Measurements from ENCODE around the gene LHX1. TPM values are rescaled to one million over a fixed set of nuclear protein-coding genes. Genes with fewer than 3 reads are reported as not detected.

LHX1 gene
- total and polyA plus RNA-seq, 4 donors: not detected

DNA sequence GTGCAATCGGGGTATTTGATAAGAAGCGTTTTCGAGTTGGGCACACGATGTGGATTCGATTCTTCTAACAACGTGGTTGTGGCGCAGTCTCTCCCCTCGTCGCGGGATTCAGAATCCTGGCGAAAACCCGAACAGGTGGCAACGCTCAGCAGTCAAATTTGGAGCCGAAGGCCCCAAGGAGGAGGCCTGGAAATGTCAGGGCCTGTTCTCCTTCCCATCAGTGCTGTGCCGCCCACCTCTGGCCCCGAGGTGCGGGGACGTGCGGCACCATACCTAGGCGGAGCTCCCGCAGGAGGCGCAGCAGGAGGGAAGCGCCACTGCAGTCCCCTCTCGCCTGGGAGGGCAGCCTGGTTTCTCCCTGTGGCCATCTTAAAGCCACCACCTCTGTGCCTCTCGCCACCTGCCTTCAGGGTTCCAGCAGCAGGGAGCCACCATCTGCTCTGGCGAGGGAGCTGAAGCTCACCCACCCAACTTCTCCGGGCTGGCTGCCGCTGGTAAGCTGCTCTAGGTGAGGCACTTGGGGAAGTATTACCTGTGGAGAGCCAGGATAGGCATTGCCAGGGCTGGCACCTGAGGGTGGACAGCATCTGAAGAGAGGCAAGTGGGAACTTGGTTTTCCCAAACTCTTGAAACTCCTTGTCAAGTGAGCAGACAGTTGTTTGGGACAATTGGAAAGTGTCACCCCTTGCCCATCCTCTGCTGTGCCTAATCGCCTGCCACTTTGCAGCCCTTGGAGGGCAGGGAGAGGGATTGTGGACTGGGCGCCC, 8.9 kb downstream of the LHX1 start:
- no peak overlapping the region for H3K4me3 ChIP-seq (ENCODE audit: low read depth in 1 of 3, low read length in 3 of 3)
- peaks cover 0 to 2% (median 0%) of the 10 kb centered on the region in 4 donors for H3K36me3 ChIP-seq (ENCODE audit: control insufficient read depth in 4 of 4, insufficient read depth in 3 of 4, low read depth in 1 of 4, low read length in 3 of 4)
- H3K4me1 ChIP-seq (ENCODE audit: control insufficient read depth in 4 of 4, insufficient read depth in 4 of 4, low read length in 3 of 4): peaks cover 7 to 24% (median 12%) of the 10 kb centered on the region in 4 donors
- TF ChIP-seq FOXA2 (IDR thresholded peaks at IDR 0.05) (no peak), HNF4G (IDR thresholded peaks at IDR 0.05) (no peak), FOXA1 (IDR thresholded peaks at IDR 0.05) (no peak), NR2F2 (IDR thresholded peaks at IDR 0.05) (no peak), MAX (IDR thresholded peaks at IDR 0.05) (no peak), HNF4A (conservative IDR thresholded peaks at IDR 0.05) (no peak)
- H3K9ac ChIP-seq (ENCODE audit: low read depth in 1 of 2, low read length in 2 of 2): no peak overlapping the region
- H3K27me3 ChIP-seq (ENCODE audit: control insufficient read depth in 4 of 4, insufficient read depth in 4 of 4, low read length in 3 of 4): peaks cover 0 to 30% (median 19%) of the 10 kb centered on the region in 4 donors
- WGBS: 15% methylated on average over 30 of the region's 30 CpGs
- no peak for DNase-seq (ENCODE audit: low spot score)
- H3K9me3 ChIP-seq (ENCODE audit: control insufficient read depth in 4 of 4, low read length in 3 of 4): peaks cover 0 to 3% (median 0%) of the 10 kb centered on the region in 4 donors
- no peak overlapping the region for H3K27ac ChIP-seq (ENCODE audit: low read depth in 1 of 2, low read length in 2 of 2)

DNA sequence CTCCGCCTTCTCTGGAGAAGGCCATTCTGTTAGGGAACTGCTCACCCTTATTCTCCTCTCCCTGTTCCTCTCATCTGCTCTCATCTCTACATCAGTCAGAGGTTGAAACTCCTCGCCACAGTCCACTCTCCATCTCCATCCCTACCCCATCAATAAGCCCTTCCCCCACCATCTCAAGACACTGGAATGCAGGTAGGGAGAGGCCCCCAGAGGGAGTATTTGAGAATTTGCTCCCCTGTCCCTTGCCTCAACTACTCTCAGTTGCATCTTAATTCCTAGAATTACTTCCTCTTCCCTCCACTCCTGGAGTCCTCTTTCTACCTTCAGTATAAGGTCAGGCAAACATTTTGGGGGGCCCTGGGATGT, 9.4 kb downstream of the LHX1 start:
- Histone ChIP-seq H3K9ac (ENCODE audit: low read depth in 1 of 2, low read length in 2 of 2) (no peak overlapping the region), H3K36me3 (ENCODE audit: control insufficient read depth in 4 of 4, insufficient read depth in 3 of 4, low read depth in 1 of 4, low read length in 3 of 4) (peaks cover 0 to 2% (median under 1%) of the 10 kb centered on the region in 4 donors), H3K9me3 (ENCODE audit: control insufficient read depth in 4 of 4, low read length in 3 of 4) (peaks cover 0 to 3% (median 0%) of the 10 kb centered on the region in 4 donors), H3K27ac (ENCODE audit: low read depth in 1 of 2, low read length in 2 of 2) (no peak overlapping the region), H3K27me3 (ENCODE audit: control insufficient read depth in 4 of 4, insufficient read depth in 4 of 4, low read length in 3 of 4) (peaks cover 0 to 25% (median 18%) of the 10 kb centered on the region in 4 donors), H3K4me1 (ENCODE audit: control insufficient read depth in 4 of 4, insufficient read depth in 4 of 4, low read length in 3 of 4) (peaks cover 7 to 24% (median 12%) of the 10 kb centered on the region in 4 donors), H3K4me3 (ENCODE audit: low read depth in 1 of 3, low read length in 3 of 3) (no peak overlapping the region)
- DNase-seq (ENCODE audit: low spot score): no peak
- TF ChIP-seq SP1 (IDR thresholded peaks at IDR 0.05) (no peak), RAD21 (IDR thresholded peaks at IDR 0.05) (no peak), TAF1 (conservative IDR thresholded peaks at IDR 0.05) (no peak), HNF4A (conservative IDR thresholded peaks at IDR 0.05) (no peak), YY1 (IDR thresholded peaks at IDR 0.05) (no peak), FOXA2 (IDR thresholded peaks at IDR 0.05) (no peak), EGR1 (IDR thresholded peaks at IDR 0.05; ENCODE audit: low read depth in 2 of 2) (no peak), ATF3 (IDR thresholded peaks at IDR 0.05) (no peak), FOXA1 (IDR thresholded peaks at IDR 0.05) (no peak), NR2F2 (IDR thresholded peaks at IDR 0.05) (no peak), GABPA (IDR thresholded peaks at IDR 0.05 in 1 of 2, conservative IDR thresholded peaks at IDR 0.05 in 1 of 2) (no peak), MAX (IDR thresholded peaks at IDR 0.05) (no peak)
- TF ChIP-seq, protein P1, sequence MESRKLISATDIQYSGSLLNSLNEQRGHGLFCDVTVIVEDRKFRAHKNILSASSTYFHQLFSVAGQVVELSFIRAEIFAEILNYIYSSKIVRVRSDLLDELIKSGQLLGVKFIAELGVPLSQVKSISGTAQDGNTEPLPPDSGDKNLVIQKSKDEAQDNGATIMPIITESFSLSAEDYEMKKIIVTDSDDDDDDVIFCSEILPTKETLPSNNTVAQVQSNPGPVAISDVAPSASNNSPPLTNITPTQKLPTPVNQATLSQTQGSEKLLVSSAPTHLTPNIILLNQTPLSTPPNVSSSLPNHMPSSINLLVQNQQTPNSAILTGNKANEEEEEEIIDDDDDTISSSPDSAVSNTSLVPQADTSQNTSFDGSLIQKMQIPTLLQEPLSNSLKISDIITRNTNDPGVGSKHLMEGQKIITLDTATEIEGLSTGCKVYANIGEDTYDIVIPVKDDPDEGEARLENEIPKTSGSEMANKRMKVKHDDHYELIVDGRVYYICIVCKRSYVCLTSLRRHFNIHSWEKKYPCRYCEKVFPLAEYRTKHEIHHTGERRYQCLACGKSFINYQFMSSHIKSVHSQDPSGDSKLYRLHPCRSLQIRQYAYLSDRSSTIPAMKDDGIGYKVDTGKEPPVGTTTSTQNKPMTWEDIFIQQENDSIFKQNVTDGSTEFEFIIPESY (IDR thresholded peaks at IDR 0.05): no peak
- WGBS: 55% methylated on average over 2 of the region's 2 CpGs
